GM19238 (cell line): ENCODE measurements around the gene TSPYL2.

Source experiments
- DNase-seq: peaks from one replicate; pipeline ENCODE4 v3.0.0; 2011; ENCODE audit warnings: low spot score; ENCODE audit not compliant: insufficient read length

TSPYL2 gene

DNA sequence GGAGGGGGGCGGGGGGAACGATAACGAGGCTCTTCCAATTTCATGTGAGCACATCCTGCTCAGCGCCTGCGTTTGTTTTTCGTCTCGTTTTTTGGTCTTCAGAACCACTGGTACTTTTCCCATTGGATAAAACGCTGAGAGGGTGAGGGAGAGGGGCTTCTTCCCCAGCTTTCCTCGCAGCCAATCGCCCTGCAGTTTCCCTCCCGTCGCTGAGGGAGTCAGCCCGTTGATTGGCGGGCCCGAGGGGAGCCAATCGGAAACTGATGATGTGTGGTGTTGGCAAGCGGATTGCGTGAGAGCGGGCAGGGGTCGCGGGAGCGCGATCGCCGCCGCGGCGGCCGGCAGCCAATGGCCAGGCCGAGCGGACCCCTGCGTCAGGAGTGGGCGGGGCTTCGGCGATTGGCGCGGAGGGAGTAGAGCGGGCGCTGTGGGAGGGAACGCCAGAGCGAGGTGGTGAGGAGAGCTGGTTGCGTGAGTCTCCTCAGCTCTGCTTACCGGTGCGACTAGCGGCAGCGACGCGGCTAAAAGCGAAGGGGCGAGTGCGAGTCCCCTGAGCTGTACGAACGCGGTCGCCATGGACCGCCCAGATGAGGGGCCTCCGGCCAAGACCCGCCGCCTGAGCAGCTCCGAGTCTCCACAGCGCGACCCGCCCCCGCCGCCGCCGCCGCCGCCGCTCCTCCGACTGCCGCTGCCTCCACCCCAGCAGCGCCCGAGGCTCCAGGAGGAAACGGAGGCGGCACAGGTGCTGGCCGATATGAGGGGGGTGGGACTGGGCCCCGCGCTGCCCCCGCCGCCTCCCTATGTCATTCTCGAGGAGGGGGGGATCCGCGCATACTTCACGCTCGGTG, at the start of gene TSPYL2:
Gene TSPYL2, plus strand, starts transcription at position 443 of the 848 bp plus-strand sequence. Its CDS starts 132 bp downstream, at position 575.
- peak; percentile 76 for DNase-seq

DNA sequence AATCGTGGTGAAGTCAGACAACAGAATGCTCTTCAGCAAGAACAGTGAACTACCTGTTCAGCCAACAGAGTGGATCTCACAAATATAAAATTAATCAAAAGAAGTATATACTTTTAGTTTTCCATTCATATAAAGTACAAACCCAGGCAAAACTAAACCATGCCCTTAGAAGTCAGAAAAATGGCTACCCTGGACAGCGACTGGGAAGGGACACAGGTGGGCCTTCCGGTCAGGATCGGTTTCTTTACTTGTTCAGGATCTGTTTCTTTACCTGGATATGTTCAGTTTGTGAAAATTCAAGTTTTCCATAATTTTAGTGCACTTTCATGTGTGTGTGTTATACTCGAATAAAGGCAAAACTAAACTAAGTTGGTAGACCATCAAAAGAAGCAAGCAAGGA, 46.0 kb upstream of the TSPYL2 start:
- DNase-seq: no peak

DNA sequence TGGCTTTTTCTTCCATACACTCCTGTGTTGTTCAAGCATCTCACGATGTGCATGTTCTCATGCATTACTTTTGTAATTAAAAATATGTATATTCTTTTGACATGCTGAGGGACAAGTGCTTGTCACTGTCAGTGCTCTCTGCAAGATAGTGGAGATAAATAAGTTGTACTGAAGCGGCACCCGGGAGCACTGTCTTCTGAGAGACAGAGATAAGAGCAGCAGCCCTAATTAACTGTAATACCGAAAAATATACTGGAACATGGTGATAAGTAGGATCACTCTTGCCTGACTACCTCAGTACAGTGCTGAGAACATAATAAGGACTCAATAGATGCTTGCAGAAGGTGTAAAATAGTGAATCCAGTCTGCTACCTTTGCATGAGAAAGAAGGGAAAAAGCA, 42.9 kb upstream of the TSPYL2 start:
- DNase-seq: no peak

DNA sequence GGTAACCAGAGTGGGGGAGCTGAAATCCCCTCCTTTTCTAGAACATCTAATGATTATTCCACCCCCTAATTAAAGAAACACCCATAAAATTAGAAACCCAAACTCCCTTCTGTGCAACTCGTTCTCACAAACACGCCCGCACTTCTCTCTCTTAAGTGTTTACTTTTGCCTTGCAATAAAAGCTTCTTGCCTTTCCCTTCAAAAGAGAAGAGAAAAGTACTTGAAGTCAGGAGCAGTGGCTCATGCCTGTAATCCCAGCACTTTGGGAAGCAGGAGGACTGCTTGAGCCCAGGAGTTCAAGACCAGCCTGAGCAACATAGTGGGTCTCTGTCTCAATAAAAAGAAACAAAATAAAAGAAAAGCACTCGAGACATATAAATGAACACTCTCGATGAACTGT, 37.2 kb upstream of the TSPYL2 start:
- no peak for DNase-seq

DNA sequence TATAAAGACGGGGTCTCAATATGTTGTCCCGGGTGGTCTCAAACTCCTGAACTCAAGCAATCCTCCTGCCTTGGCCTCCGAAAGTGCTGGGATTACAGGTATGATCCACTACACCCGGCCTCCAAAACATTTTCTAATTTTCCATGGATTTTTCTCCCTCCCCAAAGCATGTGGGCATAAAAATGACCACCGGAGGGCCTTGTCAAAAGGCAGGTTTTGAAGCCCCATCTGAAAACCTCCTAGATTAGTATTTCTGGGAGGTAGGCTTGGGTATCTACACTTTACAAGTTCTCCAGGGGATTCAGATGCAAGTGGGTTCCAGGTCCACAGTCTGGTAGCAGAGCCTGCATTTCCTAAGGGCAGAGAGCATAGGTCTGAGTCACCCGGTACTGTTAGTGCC, 34.9 kb upstream of the TSPYL2 start:
- DNase-seq: no peak

DNA sequence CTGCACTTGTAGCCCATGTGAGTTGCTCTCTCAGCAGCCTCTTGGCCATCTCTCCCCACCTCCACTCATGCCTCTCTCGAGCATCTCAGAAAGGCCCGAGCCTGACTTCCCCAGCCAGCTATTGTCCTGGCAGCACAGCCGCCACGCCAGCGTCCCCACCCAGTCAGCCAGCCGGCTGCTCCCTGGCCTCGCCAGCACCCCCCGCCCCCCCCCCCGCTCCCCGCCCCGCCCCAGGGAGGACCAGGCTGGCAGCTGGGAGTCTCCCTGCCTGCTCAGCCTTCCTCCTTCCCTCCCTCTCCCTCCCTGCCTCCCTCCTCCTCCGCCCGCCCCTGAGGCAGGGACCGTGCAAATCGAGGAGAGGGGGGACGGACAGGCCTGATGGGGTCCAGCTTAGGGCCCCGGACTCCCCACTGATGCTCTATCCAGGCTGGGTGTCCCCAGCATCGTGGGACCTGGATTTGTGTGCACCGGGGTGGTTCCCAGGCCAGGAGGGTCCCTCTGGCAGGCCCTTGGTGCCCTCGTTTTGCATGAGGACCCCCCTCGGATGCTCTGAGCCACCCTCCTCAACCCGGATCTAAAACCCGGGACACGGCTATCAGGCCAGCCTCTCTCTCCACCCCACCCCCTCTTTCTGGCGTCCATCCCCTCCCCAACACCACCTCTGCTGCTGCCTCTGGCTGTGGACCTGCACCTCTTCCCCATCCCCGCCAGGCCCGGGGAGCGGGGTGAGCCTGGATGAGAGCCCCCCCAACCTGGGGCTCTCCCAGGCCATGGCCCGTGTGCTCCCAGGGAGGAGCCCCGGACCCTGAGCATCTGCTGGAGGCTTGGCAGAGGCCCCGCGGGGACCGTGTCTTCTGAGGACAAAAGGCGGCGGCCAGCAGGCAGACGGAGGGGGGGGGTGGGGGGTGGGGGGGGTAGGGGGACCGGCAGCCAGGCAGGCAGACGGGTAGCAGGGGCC, 33.7 kb upstream of the TSPYL2 start, which contains the start of gene GPR173:
Gene GPR173, plus strand, starts transcription at position 621 of the 958 bp plus-strand sequence. CDS start 27,833 bp downstream, outside the sequence.
- DNase-seq: no peak

DNA sequence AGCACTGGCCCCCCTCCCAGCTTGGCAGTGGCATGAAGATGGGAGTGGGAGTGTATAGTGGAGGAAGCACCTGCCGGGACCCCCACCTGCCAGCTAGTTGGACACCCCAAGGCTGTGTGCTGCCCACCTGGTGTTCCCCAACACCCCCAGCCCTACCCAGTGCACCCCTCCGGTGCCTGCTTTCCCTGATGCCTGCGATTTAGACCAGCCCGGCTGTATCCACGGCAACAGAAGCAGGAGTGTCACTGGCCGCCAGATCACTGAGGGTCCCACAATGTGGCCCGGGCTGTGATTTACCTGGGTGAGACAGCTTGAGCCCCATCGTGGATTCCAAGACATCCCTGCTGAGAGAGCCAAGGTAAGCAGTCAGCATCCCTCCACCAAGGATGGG, 33.0 kb upstream of the TSPYL2 start:
- DNase-seq: no peak

DNA sequence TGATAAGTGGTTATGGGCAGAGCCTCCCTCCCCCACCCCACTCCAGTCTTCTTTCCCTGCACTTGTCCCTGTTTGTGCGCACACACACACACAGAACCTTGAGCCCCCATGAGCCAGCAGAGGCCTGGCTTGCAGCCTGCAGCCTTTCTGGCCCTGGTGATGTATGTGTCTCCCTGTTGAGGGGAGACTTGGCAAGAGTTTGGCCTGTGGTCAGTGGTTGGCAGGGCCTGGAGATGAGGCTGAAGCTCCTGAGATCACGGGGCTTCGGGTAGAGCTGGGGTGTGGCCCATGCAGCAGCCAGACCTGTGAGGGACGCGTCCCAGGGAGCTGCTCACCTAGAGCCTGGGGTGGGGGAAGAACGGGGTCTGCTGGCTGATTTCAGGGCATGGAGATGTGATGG, 31.3 kb upstream of the TSPYL2 start:
- DNase-seq: no peak

DNA sequence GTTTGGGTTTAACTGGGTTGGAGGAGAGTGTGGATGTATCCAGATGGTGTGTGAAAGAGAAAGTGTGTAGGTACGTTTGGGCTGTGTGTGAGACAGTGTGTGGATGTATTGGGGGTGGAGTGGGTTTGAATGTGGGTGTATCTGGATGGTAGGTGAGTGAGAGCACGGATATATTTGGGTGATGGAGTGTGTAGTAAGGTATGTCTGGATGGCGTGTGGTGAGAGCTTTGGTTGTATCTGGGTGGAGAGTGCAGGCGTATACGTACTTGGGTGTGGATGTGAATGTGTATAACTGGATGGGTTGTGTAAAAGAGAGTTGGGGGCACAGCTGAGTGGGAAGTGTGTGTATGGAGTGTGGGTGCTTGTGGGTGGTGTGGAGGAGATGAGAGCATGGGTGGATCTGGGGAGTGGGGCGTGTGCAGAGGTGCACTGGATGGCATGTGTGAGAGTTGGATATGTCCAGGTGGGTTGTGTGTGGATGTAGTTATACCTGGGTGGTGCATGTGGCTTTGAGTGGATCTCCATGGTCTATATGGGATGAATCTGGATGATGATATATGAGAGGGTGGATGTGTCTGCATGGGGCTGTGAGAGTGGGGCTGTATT, 26.8 kb upstream of the TSPYL2 start:
- no peak for DNase-seq

DNA sequence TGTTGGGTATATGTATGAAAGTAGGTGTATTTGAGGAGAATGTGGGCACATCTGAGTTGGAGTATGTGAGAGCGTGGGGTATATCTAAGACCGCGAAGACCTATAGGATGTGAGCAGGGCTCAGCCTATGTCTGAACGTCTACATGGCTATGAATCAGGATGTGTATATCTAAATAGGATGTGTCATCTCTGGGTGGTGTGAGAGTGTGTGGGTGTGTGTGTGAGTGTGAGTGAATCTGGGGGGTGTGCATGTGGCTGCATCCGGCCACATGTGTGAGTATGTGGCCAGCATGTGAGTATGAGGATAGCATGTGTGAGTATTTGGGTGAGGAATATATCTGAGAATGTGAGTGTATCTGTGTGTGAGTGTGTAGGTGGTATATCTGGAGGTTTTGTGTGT, 25.9 kb upstream of the TSPYL2 start:
- no peak for DNase-seq

DNA sequence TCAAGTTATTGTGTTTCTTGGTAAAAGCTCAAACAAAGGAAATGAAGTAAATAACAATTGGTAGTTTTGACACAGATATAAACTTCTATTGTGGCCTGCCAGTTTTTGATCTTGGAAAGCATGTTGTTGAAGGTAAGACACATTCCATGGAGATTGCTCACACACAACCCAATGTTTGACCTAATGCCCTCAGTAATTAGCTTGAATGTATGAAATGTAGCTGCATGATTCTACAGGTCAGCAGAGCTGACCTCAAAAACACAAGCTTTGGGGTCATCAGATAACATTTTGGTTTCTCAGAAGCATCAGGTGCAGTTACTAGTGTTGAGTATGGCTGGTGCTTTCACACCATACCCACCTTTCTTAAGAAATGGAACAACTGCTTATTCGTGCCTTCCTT, 17.1 kb upstream of the TSPYL2 start:
- no peak for DNase-seq

DNA sequence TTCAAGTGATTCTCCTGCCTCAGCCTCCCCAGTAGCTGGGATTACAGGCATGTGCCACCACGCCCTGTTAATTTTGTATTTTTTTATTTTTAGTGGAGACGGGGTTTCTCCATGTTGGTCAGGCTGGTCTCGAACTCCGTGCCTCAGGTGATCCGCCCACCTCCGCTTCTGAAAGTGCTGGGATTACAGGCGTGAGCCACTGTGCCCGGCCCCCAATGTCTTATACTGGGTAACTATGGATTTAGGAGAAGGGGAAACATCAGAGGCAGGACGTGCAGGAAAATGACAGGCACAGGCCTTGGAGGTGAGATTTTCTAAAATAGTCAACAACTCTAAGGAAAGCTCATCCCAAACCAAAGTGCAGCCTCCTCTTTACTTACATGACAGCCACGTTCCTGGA, 11.1 kb upstream of the TSPYL2 start:
- no peak for DNase-seq

DNA sequence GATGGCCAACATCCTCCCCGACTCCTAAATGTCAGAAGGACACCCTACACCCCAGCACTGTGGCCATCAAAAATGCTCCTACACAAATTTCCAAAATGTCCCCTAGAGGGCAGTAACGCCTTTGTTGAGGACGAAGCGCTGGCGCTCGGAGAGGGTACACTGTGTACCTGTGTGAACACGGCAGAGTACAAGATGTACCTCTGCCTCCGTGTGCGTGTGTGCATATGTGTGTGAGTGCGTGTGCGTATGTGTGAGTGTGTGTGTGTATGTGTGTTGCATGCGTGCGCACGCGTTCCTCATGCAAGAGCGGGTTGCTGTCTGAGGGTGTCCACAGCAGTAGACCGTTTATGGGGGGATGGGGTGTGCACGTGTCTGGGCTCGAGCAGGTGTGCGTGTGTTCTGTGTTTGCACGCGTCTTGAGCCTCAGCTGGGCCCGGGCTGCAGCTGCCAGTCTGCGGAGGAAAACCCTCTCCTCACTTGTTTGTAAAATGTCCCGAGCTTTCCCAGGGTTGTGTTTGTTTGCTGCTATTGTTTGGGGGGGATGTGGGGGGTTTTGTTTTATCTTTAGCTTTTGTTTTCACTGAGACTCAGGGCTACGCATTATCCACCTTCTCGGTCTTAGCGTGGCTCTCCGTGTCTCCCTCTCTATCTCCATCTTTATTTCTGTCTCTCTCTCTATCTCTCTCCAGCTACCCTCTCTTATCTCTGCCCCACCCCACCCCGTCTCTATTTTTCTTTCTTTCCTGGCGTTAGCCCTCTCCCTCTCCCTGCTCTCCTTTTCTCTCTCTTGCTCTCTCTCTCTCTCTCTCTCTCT, 10.4 kb upstream of the TSPYL2 start:
- DNase-seq: peak; percentile 53

DNA sequence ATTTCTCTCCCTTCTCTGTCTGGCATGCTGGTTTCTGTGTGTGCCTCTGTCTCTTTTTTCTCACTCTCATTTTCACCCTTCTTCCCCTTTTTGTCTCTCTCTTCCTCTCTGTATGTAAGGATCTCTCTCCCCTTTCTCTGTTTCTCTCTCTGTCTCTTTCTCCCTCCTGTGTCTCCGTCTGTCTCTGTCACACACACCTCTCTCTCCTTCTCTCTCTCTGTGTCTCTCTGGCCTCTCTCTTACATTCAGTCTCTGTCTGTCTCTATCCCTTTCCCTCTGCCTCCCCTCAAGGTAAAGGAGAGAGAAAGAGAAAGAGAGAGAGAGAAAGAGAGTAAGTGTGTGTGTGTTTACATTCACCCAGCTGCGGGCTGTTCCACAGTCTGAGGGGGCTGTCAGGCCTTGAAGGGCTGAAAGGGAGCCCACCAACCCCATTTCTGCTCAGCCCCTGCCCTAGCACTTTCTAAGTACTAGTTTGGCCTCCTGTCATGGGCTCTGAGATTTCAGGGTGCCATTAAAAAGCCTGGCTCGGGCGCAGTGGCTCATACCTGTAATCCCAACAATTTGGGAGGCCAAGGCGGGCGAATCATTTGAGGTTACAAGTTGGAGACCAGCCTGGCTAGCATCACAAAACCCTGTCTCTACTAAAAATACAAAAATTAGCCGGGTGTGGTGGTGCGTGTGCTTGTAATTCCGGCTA, 9.6 kb upstream of the TSPYL2 start:
- no peak for DNase-seq

DNA sequence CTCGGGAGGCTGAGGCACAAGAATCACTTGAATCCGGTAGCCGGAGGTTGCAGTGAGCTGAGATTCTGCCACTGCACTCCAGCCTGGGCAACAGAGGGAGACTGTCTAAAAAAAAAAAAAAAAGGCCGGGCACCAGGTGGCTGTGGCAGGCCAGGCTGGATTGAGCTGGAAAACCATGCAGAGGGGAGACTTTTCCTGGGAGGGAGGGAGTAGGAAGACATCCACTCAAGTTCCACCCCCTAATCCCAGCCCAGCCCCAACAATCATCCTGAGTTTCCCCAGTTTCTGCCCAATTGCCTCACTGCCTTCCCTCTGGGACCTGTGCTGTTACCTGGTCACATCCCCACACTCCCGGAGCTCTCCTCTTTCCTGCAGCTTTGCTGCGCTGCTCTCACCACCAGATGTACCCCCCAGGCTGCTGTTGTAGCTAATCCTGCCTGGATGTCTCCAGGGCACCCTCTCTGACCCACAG, 9.0 kb upstream of the TSPYL2 start:
- no peak for DNase-seq

DNA sequence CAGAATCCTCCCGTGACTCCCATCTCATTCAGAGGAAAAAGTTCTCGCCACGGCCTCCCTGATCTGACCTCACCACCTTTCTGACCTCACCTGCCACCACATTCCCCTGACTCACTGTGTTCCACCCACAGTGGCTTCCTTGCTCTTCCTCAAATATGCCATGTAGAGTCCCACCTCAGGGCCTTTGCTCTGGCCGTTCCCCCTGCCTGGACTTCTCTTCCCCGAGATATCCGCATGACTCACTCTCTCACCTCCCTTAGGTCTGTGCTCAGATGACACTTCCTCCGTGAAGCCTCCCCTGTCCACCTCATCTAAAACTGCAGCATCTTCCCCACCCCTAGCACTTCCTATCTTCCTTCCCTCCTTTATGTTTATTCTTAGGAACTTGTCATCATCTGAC, 7.2 kb upstream of the TSPYL2 start:
- no peak for DNase-seq

DNA sequence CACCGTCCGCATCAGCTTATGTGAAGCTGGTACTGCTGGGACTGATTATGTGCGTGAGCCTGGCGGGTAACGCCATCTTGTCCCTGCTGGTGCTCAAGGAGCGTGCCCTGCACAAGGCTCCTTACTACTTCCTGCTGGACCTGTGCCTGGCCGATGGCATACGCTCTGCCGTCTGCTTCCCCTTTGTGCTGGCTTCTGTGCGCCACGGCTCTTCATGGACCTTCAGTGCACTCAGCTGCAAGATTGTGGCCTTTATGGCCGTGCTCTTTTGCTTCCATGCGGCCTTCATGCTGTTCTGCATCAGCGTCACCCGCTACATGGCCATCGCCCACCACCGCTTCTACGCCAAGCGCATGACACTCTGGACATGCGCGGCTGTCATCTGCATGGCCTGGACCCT, 5.5 kb upstream of the TSPYL2 start:
- DNase-seq: no peak

DNA sequence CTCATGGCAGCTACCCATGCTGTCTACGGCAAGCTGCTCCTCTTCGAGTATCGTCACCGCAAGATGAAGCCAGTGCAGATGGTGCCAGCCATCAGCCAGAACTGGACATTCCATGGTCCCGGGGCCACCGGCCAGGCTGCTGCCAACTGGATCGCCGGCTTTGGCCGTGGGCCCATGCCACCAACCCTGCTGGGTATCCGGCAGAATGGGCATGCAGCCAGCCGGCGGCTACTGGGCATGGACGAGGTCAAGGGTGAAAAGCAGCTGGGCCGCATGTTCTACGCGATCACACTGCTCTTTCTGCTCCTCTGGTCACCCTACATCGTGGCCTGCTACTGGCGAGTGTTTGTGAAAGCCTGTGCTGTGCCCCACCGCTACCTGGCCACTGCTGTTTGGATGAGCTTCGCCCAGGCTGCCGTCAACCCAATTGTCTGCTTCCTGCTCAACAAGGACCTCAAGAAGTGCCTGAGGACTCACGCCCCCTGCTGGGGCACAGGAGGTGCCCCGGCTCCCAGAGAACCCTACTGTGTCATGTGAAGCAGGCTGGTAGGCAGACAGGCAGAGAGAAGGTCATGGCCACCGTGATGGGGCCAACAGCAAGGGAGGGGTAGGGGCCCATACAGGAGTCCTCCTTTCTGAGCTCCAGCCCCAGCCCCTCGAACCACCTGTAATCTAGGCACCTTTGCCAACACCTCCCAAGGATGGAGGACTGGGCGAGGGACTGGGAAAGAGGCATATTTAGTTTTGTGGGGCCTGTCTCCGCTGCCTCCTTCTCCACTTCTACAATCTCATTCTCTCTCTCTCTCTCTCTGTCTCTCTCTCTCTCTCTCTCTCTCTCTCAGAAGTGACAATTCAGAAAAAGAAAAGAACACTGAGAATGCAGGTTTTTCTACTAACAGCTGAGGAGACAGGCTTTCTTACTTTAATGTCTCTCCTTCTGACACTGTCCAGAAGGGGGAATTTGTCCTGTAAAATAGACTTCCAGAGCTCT, 4.7 kb upstream of the TSPYL2 start:
- no peak for DNase-seq

DNA sequence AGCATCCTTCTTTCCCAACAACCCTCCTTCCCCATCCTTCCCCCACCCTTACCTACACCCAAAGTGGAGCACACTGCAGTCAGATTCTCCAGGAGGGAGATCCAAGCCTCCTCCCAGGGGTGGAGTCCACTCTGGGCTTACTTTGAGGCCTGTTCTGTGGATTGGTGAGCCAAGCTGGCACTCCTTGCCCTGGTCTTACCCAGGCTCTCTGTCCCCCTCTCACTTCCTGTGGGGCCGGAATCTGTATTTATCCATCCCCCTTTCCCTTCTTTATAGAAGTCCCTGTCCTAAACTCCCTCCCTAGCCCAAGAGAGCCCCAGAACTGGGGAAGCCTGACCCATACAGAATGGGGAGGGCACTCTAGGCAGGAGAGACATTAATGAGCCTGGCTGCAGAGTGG, 3.2 kb upstream of the TSPYL2 start:
- no peak for DNase-seq
